HG03565 (cell line): Measurements from ENCODE around the gene ADAMTSL5.
"Not testable (repeated sequence)": the region's sequence is repeated elsewhere in the genome, so short reads cannot be mapped to it uniquely, and the experiment has no call there.

Experiments used
- ATAC-seq: cut with Tn5 transposase; IDR thresholded peaks from one replicate; pipeline ENCODE4 v1.9.1; 2021; ENCODE audit warnings: mild to moderate bottlenecking, moderate library complexity; ENCODE audit not compliant: unreplicated experiment

Gene ADAMTSL5, protein sequence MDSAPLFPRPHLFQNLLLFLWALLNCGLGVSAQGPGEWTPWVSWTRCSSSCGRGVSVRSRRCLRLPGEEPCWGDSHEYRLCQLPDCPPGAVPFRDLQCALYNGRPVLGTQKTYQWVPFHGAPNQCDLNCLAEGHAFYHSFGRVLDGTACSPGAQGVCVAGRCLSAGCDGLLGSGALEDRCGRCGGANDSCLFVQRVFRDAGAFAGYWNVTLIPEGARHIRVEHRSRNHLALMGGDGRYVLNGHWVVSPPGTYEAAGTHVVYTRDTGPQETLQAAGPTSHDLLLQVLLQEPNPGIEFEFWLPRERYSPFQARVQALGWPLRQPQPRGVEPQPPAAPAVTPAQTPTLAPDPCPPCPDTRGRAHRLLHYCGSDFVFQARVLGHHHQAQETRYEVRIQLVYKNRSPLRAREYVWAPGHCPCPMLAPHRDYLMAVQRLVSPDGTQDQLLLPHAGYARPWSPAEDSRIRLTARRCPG

DNA sequence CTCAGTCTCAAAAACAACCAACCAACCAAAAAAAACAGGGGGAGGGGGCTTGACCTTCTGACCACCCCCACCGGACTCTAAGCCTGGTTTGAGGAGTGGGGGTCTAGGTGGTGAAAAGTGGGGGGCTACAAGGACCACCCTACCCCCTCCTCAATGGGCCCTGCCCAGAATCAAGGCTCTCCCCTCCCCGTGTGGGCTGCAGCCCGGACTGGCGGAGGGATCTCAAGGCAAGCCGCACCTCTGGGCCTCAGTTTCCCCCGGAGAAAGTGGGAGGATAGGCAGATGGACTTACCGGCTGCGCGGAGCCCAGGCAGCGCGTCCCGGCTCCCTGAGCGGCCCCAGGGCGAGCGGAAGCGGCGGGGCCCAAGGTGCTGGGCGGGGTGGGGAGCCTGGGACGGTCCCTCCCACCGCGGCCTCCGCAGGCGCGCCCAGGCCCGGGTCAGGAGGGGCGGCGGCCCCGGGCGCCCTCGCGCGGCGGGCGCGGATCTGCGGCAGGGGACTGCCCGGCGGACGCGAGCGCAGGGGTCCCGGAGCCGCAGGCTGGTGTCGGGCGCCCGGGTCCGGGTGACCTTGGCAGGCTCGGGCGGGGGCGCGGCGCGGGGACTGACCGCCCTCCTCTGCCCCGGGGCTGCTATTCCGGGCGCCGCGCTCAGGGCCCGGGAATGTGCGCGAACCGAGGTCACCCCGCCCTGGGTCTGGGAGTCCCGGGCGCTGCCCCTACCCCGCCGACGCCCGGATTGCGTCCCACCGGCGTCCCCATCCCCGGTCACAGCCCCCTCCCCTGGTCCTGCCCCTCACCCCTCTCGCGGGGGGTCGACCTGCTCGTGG, at the start of gene ADAMTSL5:
TSS of gene ADAMTSL5 (minus strand) at position 349 of the 828 bp plus-strand sequence. CDS start 2,076 bp downstream, outside the sequence.
- no peak for ATAC-seq

DNA sequence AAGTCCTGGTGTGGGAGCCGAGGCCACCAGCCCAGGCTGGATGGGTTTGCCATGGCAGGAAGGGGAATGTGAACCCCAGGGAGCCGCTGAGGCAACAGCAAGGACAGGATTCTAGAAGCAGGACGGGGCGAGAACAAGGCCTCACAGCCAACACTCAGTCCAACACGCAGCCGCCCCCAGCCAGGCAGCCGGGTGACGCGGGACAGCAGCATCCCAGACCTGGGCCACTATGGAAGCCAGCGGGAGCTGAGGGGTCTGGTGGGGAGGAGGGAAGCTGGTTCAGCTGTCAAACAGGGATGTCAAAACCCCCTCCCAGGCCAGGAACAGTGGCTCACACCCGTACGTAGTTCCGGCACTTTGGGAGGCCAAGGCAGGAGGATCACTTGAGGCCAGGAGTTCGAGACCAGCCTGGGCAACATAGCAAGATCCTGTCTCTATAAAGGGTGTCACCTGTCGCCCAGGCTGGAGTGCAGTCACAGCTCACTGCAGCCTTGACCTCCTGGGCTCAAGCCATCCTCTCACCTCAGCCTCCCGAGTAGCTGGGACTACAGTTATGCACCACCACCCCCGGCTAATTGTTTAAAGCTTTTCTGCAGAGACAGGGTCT, 48.5 kb upstream of the ADAMTSL5 start:
- no peak for ATAC-seq

DNA sequence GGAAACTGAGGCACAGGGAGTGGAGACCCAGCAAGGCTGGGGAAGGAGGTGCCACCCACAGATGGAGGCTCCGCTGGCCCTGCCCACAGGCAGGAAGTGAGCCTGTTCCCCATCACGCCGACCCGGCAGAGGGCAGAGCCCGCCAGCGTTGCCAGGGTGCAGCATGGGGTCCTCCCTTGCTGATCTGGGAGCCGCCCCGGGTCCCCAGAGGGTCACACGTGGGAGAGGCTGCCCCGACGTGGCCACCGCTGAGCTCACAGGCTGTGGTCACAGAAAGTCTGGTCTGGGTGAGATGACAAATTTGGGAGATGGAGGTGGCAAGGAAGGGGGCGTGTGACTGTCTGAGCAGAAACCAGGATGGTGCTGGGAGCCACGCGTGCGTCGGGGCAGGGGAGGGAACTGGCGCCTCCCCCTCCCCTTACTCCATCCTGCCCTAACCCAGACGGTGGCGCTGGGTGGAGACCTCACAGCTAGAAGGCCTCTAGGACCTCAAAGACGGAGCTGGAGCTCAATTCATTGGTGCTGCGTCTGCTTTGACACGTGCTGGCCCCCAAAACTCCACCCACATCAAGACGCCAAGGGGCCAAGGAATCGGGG, 47.6 kb upstream of the ADAMTSL5 start:
- ATAC-seq, result no peak

DNA sequence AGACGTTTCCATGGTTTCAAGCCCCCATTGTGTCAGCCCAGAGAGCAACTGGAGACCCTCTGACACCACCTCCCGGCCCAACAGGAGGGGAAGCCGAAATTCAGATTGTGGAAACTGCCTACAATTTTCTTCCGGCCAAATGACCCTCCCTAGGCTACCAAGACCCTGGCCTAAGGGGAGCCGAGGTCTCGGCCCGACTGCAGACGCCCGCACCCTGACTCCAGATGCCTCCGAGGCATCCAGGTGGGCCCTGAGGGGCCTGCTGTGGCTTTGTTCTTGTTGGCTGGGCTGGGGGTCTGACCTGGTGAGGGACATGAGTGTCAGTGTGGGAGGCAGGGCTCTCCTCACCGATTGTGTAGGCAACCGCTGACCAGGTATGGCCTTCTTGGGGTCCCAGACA, 45.7 kb upstream of the ADAMTSL5 start:
- no peak for ATAC-seq

DNA sequence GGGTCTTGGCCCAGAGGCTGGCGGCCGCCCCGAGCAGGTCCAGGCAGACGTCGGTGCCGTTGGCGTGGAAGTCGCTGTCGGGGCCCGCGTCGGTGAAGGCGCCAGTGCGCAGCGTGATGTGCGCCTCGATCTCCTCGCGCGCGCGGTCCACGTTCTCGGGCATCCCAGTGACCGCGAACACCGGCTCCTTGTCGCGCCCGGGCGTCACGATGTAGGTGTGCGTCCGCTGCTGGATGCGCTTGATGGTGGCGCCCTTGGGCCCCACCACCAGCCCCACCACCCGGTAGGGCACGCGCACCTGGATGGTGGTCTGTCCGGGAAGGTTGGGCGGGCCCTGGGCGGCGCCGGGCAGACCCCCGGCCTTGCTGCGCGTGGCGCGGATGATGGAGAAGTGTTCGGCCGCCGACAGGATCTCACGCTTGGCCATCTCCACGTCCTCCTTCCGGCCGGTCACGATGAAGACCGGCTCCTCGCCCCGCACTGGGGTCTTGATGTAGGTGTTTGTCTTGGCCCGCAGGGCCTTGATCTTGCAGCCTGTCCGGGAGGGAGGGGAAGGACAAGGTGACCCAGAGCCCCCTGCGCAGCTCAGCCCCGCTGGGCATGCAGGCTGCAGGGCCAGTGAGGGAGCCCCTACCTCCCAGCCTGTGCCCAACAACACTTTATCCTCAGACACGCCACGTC, 43.7 kb upstream of the ADAMTSL5 start:
- ATAC-seq, result no peak

DNA sequence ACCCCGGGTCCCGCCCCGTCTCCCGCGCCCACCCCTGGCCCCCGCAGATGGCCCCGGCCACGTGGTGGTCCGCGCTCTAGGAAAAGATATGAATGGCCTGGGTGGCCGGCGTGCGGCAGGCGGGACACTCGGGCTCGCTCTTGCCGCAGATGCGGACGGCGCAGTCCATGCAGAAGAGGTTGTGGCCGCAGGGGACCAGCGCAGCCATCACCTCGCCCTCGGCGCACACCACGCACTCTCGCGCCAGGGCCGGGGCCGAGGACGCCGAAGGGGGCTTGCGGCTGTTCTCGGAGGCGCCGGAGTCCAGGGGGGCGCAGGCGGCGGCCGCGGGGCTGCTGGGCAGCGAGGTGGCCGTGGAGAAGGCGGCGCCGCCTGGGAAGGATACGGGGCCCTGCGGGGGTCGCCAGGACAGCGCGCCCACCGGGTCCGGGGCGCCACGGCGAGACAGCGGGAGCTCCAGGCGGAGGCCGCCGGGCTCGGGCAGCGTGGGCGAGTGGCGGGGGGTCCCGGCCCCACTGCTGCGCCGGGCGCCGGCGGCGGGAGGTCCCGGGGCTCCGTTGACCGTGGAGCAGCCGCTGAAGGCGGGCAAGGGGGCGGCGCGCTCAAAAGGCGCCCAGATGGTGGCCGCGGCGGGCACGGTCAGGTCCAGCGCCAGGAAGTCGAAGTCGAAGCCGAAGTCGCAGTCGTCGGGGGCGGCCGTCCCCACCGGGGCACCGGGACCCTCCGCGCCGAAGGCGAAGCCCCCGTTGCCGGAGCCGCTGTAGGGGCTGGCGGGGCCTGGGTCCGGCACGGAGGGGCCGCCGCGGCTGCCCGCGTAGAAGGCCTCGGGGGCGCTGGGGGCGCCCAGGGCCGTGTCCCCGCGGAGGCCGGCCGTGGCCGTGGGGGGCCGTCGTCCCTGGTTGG, 42.9 kb upstream of the ADAMTSL5 start:
- no peak for ATAC-seq

DNA sequence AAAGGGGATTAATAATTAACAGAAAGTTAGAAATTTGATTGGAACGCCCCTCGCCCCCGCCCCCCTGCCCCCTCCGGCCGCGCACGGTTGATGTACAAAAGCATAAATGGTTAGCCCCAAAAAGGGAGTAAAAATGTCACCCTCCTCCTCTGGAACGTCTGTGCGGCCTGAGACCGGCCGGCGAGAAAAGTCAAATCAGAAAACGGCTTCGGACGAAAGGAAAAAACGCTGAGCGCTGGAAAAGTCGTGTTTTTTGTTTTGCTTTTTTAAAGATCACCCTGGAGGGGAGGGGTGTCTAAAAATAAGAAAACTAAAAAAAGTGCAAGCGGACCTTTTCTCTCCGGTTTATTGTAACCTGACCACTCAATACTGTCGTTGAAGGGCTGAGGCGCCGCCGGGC, 42.1 kb upstream of the ADAMTSL5 start:
- ATAC-seq, result no peak

DNA sequence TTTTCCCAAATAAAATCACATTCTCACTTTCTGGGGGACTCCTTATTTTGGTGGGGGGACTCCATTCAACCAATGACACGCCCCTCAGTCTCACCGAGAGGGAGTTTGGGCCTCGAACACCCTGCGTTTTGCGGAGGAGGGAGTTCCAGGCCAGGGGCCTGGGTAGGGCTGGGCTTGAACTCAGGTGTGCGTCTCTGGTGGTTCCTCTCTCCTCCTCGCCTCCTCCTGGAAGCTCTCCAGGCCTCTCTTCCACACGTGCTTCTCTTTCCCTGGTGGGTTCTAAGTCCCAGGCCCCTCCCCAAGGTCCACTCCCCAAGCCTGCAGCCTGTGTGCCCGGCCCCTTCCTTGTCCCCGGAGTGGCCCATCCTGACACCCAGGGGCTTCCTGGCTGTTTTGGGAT, 40.6 kb upstream of the ADAMTSL5 start:
- no peak for ATAC-seq

DNA sequence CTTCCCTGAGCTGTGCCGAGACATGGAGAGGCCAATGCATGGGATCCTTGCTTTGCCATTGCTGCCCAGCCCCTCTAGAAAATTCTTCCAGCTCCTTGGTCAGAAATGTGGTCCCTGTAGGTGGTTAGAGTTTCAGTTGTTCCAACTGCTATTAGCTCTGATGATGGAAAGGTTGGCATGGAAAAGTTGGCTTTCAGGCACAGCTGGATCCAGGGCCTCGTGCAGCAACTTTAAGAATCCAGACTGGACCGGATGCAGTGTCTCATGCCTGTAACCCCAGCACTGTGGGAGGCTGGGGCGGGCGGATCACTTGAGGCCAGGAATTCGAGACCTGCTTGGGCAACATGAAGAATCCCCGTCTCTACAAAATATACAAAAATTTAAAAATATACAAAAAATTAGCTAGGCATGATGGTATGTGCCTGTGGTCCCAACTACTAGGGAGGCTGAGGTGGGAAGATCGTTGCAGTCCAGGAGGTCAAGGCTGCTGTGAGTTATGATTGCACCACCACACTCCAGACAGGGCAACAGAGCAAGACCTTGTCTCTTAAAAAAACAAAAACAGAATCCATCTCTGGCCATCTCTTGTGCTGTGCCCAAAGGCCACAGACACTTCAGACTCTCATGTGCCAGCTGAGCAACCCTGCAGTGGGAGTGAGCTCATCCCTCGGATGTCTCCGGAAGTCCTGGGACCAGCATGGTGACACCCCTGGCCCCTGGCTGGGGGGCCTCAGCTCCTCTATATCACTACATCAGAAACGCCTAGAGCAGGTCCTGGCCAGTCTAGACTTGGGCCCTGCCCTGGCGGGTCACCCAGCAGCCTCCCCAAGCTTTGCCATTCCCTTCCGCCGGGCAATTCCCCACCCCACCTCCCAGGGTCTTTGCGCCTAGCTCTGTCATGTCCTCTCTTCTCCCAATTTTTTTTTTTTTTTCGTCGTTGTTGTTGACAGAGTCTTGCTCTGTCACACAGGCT, 38.5 kb upstream of the ADAMTSL5 start:
- no peak for ATAC-seq

DNA sequence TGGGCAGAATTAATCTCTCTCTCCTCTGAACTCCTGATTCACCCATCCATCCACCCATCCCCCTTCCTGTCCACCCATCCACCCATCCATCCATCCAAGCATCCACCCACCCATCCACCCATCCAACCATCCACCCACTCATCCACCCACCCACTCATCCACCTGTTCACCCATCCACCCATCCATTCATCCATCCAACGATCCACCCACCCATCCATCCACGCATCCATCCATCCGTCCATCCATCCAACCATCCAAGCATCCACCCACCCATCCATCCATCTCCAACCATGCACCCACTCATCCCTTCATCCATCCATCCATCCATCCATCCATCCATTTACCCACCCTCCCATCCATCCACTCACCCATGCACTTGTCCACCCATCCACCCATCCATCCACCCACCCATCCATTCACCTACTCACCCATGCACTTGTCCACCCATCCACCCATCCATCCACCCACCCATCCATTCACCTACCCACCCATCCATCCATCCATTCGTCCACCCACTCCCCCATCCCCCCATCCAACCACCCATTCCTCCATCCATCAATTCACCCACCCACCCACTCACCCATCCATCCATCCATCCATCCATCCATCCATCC, 36.6 kb upstream of the ADAMTSL5 start:
- no peak for ATAC-seq

DNA sequence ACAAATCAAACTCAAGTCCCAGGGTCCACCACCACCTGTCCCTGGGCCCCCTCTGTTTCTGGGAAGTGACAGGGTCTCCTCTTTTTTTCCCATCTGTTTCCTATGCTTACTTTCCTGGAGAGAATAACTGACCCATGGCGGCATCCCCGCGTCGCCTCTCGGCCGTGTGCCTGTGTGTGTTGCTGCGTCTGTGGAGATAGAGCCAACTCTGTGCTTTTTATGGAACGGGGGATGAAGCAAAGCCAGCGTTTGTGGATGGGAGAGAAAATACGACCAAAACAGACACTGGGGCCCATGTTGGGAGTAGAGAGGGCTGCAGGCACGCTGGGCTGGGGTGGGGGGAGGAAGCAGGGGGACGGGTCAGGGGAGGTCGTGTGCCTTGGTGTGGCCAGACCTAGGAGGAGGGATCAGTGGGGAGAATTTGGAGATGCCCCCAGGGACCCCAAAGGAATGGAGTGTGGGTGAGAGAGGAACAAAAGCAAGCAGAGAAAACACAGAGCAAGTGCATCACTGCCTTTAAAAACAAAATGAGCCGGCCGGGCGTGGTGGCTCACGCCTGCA, 27.6 kb upstream of the ADAMTSL5 start:
- no peak for ATAC-seq

DNA sequence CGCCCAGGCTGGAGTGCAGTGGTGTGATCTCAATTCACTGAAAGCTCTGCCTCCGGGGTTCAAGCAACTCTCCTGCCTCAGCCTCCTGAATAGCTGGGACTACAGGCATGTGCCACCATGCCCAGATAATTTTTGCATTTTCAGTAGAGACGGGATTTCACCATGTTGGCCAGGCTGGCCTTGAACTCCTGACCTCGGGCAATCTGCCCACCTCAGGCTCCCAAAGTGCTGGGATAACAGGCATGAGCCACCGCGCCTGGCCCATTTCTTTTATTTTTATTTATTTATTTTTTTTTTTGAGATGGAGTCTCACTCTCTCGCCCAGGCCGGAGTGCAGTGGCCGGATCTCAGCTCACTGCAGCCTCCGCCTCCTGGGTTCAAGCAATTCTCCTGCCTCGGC, 26.9 kb upstream of the ADAMTSL5 start:
- not testable (repeated sequence) for ATAC-seq

DNA sequence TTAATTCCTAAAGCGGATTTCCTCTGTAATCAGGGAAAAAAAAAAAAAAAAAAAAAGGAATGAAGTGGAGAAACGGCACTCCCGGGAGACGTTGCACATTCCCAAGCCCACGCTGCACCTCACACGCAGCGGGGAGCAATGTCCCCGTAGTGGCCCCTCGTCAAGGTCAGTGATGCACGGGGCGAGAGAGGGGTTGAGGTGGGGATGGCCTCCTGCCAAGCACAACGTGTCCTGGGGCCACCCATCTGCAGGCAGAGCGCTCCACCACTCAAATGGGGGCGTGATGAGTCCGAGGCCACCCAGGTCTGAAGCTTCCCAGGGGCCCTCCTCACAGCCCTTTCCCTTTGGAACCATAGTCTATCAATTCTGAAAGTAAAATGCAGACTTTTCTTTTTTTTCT, 26.2 kb upstream of the ADAMTSL5 start:
- ATAC-seq, result no peak

DNA sequence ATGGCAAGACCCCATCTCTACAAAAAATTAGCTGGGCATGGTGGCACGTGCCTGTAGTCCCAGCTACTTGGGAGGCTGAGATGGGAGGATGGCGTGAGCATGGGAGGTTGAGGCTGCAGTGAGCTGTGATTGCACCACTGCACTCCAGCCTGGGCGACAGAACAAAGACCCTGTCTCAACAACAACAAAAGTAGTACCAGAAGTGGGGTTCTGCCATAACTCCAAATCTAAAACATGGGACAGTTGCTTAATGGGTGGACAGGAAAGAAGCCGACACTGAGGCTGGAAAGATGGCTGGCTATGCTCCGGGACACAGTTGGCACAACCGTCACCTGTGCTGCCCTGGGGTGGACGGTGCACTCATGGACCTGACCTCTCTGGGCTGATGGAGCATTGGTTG, 22.9 kb upstream of the ADAMTSL5 start:
- not testable (repeated sequence) for ATAC-seq

DNA sequence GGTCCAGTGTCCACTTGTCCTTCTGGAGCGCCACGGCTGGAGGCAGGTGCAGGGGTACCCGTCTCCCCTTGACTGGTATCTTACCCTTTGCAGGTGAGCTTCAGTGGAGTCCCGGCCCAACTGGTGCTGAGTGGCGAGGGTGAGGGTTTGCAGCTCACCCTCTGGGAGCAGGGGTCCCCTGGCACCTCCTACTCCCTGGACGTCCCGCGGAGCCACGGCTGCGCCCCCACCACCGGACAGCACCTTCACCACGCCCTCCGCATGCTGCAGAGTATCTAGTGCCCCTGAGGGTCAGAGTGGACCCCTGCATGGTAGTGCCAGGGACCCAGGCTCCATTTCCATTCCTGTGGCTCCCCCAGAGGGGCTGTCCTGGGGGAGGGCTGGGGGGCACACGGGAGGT, 22.2 kb upstream of the ADAMTSL5 start:
- no peak for ATAC-seq

DNA sequence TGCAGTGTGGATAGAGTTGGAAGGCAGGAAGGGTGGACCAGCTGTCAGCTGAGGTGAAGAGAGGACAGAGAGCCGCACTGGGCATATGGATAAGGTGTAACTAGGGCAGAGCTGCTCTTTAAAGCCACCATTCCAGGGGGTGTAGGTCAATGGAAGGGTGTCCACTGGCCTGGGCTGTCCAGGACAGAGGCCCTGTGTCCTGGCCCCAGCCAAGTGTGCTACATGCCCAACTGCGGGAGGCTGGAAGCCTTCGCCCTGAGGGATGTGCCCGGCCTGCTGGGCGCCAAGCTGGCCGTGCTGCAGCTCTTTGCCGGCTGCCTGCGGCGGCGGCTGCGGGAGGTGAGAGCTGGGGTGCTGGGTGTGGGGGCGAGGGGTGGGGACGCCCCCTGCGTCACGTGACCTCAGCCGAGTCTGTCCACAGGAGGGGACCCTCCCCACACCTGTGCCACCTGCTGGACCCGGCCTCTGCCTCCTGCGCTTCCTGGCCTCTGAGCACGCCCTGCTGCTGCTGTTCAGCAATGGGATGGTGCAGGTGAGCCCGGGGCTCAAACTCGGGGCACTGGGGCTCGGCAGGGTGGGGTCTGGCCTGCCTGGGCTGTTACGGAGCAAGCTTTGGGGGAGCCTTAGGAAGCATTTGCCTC, 20.8 kb upstream of the ADAMTSL5 start:
- no peak for ATAC-seq

DNA sequence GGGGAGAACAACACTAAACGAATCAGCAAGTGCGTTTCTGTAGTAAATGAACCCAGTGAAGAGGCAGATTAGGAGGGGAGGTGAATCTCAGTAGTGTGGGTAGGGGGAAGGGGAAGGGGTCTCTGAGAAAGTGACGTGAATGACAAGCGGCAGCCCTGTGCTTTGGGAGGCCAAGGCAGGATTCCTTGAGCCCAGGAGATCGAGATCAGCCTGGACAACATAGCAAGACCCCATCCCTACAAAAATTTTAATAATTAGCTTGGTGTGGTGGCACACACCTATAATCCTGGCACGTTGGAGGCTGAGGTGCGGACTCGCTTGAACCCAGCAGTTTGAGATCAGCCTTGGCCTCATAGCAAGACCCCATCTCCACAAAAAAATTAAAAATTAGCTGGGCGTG, 19.2 kb upstream of the ADAMTSL5 start:
- ATAC-seq, result no peak
